Measurements from ENCODE around the gene CCDC157.

Gene CCDC157

GRCh38 chr22:30326706-30327362 is 30.0 kb upstream of the CCDC157 start, which contains the start of gene TBC1D10A (continued):
- TF ChIP-seq ZNF776 (tag by site-specific recombination; IDR thresholded peaks at IDR 0.05; ENCODE audit: borderline replicate concordance) (no peak), KLF16 (tag by site-specific recombination; IDR thresholded peaks at IDR 0.05) (peak; percentile 48; the same call in 1 of the 2 replicates), ZNF221 (tag by site-specific recombination; IDR thresholded peaks at IDR 0.05; ENCODE audit: borderline replicate concordance) (no peak), ZNF600 (tag by site-specific recombination; IDR thresholded peaks at IDR 0.05) (no peak), ZNF2 (tag by site-specific recombination; IDR thresholded peaks at IDR 0.05) (no peak), PRDM10 (tag by site-specific recombination; IDR thresholded peaks at IDR 0.05) (no peak), ZBTB26 (tag by site-specific recombination; optimal IDR thresholded peaks at IDR 0.05) (peak; percentile 85), ZNF548 (tag by site-specific recombination; IDR thresholded peaks at IDR 0.05) (no peak), YY1 (tag by site-specific recombination; IDR thresholded peaks at IDR 0.05) (0 out of 2 replicates have a peak, but pooled peaks have one; percentile 40), ZNF830 (tag by site-specific recombination; IDR thresholded peaks at IDR 0.05; ENCODE audit: low read depth) (no peak), ZNF704 (tag by site-specific recombination; IDR thresholded peaks at IDR 0.05) (no peak), ZNF585B (tag by site-specific recombination; IDR thresholded peaks at IDR 0.05) (no peak; the same call in 1 of the 2 replicates), ZNF677 (tag by site-specific recombination; IDR thresholded peaks at IDR 0.05) (no peak), ZNF488 (tag by site-specific recombination; IDR thresholded peaks at IDR 0.05) (no peak), ZNF621 (tag by site-specific recombination; IDR thresholded peaks at IDR 0.05) (no peak), MYNN (tag by site-specific recombination; IDR thresholded peaks at IDR 0.05; ENCODE audit: borderline replicate concordance) (no peak), IKZF3 (tag by site-specific recombination; IDR thresholded peaks at IDR 0.05) (no peak), CTCF (tag by site-specific recombination; IDR thresholded peaks at IDR 0.05) (no peak), ZNF302 (tag by site-specific recombination; IDR thresholded peaks at IDR 0.05; ENCODE audit: low read depth) (no peak), GLI4 (tag by site-specific recombination; IDR thresholded peaks at IDR 0.05) (no peak), ZNF155 (tag by site-specific recombination; IDR thresholded peaks at IDR 0.05) (no peak), MZF1 (tag by site-specific recombination; IDR thresholded peaks at IDR 0.05; ENCODE audit: borderline replicate concordance) (no peak), ZNF350 (tag by site-specific recombination; IDR thresholded peaks at IDR 0.05) (no peak), ZNF555 (tag by site-specific recombination; conservative IDR thresholded peaks at IDR 0.05) (no peak), ZNF24 (tag by site-specific recombination; IDR thresholded peaks at IDR 0.05) (no peak), SCRT2 (tag by site-specific recombination; IDR thresholded peaks at IDR 0.05) (no peak), OSR2 (tag by site-specific recombination; IDR thresholded peaks at IDR 0.05) (no peak), ZNF76 (tag by site-specific recombination; IDR thresholded peaks at IDR 0.05; ENCODE audit: borderline replicate concordance, low read depth) (peak; percentile 83; the same call in 1 of the 2 replicates), ELK4 (IDR thresholded peaks at IDR 0.05; ENCODE audit: borderline replicate concordance, low read depth, low read length) (no peak), ZNF610 (tag by site-specific recombination; IDR thresholded peaks at IDR 0.05; ENCODE audit: borderline replicate concordance) (no peak), ZNF132 (tag by site-specific recombination; IDR thresholded peaks at IDR 0.05; ENCODE audit: borderline replicate concordance) (no peak)
